ENCODE data around the gene IL1R1. TPM values are rescaled to one million over a fixed set of nuclear protein-coding genes. Genes with fewer than 3 reads are reported as not detected.

IL1R1 gene
- total RNA-seq, 1 donor from 2014 or later = 1.7 TPM

- no peak overlapping the region for H3K4me2 ChIP-seq
- TF ChIP-seq EZH2phosphoT487 (IDR thresholded peaks at IDR 0.05) (no peak), EZH2 (IDR thresholded peaks at IDR 0.05) (no peak), CTCF (IDR thresholded peaks at IDR 0.05) (no peak)
- H3K4me3 Mint-ChIP-seq = no peak overlapping the region
Measured at GRCh38 chr2:102116630-102117471, 25.7 kb upstream of the IL1R1 start.

GRCh38 chr2:102117472-102117858, 25.1 kb upstream of the IL1R1 start:
- H3K79me2 ChIP-seq (ENCODE audit: low read depth) = no peaks in the 10 kb centered on the region
- H3K27me3 Mint-ChIP-seq (ENCODE audit: insufficient read depth, low read depth) = peaks cover 2% of the 10 kb centered on the region
- H3K9me3 ChIP-seq (ENCODE audit: low read depth) = no peaks in the 10 kb centered on the region
- H3K36me3 ChIP-seq = no peaks in the 10 kb centered on the region
- H2AFZ ChIP-seq (replicated peaks) = no peak overlapping the region
- H3K36me3 Mint-ChIP-seq = no peaks in the 10 kb centered on the region
- H3K4me3 Mint-ChIP-seq = no peak overlapping the region
- no peaks in the 10 kb centered on the region for H4K20me1 ChIP-seq (ENCODE audit: low read depth)
- no peak overlapping the region for H3K4me3 ChIP-seq
- no peak for DNase-seq (ENCODE audit: low spot score)
- H3K27ac Mint-ChIP-seq = no peak overlapping the region
- no peaks in the 10 kb centered on the region for H3K4me1 ChIP-seq
- H3K4me1 Mint-ChIP-seq = peaks cover 7% of the 10 kb centered on the region
- H3K9ac ChIP-seq = no peak overlapping the region
- H3F3A ChIP-seq (ENCODE audit: low read depth) = no peaks in the 10 kb centered on the region
- no peaks in the 10 kb centered on the region for H3K27me3 ChIP-seq
- no peak for TF ChIP-seq EZH2phosphoT487 (IDR thresholded peaks at IDR 0.05)
- TF ChIP-seq CTCF (IDR thresholded peaks at IDR 0.05) = no peak
- no peak for TF ChIP-seq EZH2 (IDR thresholded peaks at IDR 0.05)
- no peak overlapping the region for H3K4me2 ChIP-seq
- no peak overlapping the region for H3K27ac ChIP-seq
- H3K9me3 Mint-ChIP-seq = peaks cover 3% of the 10 kb centered on the region

More at GRCh38 chr2:102116630-102117471, 25.7 kb upstream of the IL1R1 start:
- no peak overlapping the region for H3K9ac ChIP-seq
- no peak overlapping the region for H2AFZ ChIP-seq (replicated peaks)
- Mint-ChIP-seq H3K4me1 (peaks cover 13% of the 10 kb centered on the region), H3K9me3 (peaks cover 5% of the 10 kb centered on the region), H3K27ac (no peak overlapping the region), H3K36me3 (no peaks in the 10 kb centered on the region), H3K27me3 (ENCODE audit: insufficient read depth, low read depth) (peaks cover 5% of the 10 kb centered on the region)
- DNase-seq (ENCODE audit: low spot score) = no peak
- no peaks in the 10 kb centered on the region for H4K20me1 ChIP-seq (ENCODE audit: low read depth)
- H3K4me1 ChIP-seq = peaks cover 2% of the 10 kb centered on the region
- H3F3A ChIP-seq (ENCODE audit: low read depth) = no peaks in the 10 kb centered on the region
- H3K4me3 ChIP-seq = no peak overlapping the region
- no peaks in the 10 kb centered on the region for H3K9me3 ChIP-seq (ENCODE audit: low read depth)
- H3K79me2 ChIP-seq (ENCODE audit: low read depth) = no peaks in the 10 kb centered on the region
- no peaks in the 10 kb centered on the region for H3K27me3 ChIP-seq
- no peak overlapping the region for H3K27ac ChIP-seq
- no peaks in the 10 kb centered on the region for H3K36me3 ChIP-seq

- Histone ChIP-seq H4K20me1 (ENCODE audit: low read depth) (no peaks in the 10 kb centered on the region), H3K36me3 (no peaks in the 10 kb centered on the region), H3K4me3 (no peak overlapping the region), H3K27me3 (no peaks in the 10 kb centered on the region), H3K9ac (no peak overlapping the region), H3K27ac (no peak overlapping the region), H3F3A (ENCODE audit: low read depth) (no peaks in the 10 kb centered on the region), H3K9me3 (ENCODE audit: low read depth) (no peaks in the 10 kb centered on the region), H3K4me2 (no peak overlapping the region), H3K4me1 (no peaks in the 10 kb centered on the region), H2AFZ (replicated peaks) (no peak overlapping the region), H3K79me2 (ENCODE audit: low read depth) (no peaks in the 10 kb centered on the region)
- DNase-seq (ENCODE audit: low spot score) = no peak
- Mint-ChIP-seq H3K4me3 (no peak overlapping the region), H3K27me3 (ENCODE audit: insufficient read depth, low read depth) (peaks cover 2% of the 10 kb centered on the region), H3K9me3 (peaks cover 2% of the 10 kb centered on the region), H3K4me1 (peaks cover 7% of the 10 kb centered on the region), H3K27ac (no peak overlapping the region), H3K36me3 (no peaks in the 10 kb centered on the region)
- TF ChIP-seq EZH2phosphoT487 (IDR thresholded peaks at IDR 0.05) = no peak
- no peak for TF ChIP-seq EZH2 (IDR thresholded peaks at IDR 0.05)
- no peak for TF ChIP-seq CTCF (IDR thresholded peaks at IDR 0.05)
Measured at GRCh38 chr2:102119255-102119654, 23.3 kb upstream of the IL1R1 start.
